ENCODE data around the gene REP15.

DNA sequence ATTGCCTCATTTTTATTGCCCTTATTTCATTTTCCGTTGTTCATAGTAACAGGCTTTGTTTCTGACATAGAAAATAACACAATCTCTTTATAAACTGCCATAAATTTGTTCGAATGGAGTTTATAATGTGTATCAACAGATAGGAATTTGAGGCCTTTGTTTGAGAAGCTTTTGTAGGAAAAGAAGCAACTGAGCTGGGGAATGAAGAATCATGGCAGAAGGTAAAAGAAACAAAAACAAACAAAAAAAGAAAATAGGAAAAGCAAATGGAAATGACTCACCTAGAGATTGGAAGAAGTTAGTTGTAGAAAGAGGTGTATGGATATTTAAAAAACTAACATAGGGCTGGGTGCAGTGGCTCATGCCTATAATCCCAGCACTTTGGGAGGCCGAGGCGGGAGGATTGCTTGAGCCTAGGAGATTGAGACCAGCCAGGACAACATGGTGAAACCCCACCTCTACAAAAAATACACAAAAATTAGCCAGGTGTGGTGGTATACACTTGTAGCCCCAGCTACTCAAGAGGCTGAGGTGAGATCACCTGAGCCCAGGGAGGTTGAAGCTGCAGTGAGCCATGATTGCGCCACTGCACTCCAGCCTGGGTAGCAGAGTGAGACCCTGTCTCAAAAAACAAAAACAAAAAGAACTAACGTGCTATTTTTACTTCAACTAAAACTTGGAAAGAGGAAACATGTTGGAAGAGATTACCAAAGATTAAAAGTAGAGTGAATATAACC is 523 bp upstream of the REP15 start:
- TF ChIP-seq, protein P1, sequence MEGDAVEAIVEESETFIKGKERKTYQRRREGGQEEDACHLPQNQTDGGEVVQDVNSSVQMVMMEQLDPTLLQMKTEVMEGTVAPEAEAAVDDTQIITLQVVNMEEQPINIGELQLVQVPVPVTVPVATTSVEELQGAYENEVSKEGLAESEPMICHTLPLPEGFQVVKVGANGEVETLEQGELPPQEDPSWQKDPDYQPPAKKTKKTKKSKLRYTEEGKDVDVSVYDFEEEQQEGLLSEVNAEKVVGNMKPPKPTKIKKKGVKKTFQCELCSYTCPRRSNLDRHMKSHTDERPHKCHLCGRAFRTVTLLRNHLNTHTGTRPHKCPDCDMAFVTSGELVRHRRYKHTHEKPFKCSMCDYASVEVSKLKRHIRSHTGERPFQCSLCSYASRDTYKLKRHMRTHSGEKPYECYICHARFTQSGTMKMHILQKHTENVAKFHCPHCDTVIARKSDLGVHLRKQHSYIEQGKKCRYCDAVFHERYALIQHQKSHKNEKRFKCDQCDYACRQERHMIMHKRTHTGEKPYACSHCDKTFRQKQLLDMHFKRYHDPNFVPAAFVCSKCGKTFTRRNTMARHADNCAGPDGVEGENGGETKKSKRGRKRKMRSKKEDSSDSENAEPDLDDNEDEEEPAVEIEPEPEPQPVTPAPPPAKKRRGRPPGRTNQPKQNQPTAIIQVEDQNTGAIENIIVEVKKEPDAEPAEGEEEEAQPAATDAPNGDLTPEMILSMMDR (IDR thresholded peaks at IDR 0.05) = no peak
- TF ChIP-seq EZH2 (IDR thresholded peaks at IDR 0.05; ENCODE audit: borderline replicate concordance, insufficient read depth, low read depth, low read length, poor library complexity, severe bottlenecking) = no peak

All from B cell (primary cell).